NCI-H345 treated with DMSO at 0.1 percent for 48 hours (cell line): Measurements from ENCODE around the gene CHAF1A.

ENCODE experiments used
- DNase-seq: peaks from one replicate; lab custom pipeline; 2025; ENCODE audit not compliant: unreplicated experiment; lab: John Stamatoyannopoulos, UW

CHAF1A gene

DNA sequence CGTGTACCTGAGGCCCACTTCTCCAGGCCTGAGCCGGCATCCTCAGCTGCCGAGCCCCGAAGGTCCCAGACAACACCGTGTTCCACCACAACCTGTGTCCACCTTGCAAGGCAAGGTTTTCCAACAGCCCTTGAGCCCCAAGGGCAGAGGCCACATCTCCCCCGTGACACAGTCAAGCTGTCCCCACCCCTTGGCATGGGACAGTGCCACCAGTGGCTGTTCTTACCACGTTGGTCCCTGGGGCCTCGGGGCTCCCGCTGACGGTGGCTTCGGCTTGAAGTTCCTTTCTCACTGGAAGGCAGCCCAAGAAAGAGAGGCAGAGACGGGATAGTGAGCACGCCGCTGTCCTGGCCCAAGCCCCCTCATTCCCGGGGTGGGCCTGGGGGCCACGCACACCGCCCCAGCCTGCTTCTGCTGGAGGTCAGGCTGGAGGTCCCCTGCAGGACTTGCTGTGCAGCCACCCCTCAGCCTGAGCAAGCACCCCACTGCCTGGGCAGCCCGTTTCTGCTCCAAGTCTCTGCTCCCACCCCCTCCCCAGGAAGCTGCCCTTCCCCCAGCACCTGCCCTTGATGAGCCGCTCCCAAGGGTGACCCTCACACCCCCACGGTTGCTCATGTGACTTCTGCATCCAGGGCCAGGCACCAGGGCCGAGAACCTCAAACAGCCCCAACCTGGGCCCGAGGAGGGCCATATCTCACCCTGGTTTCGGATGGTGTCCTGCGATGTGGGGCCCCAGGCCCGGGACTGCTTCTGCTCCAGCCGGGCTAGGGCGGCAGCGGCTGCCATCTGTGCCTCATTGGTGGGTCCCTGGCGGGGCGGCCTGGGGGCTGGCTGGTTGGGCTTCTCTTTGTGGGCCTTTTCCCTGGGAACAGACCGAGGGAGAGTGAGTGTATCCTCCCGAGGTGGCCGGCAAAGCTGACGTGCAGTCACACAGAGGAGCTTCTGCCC, 51.1 kb downstream of the CHAF1A start:
- no peak for DNase-seq

DNA sequence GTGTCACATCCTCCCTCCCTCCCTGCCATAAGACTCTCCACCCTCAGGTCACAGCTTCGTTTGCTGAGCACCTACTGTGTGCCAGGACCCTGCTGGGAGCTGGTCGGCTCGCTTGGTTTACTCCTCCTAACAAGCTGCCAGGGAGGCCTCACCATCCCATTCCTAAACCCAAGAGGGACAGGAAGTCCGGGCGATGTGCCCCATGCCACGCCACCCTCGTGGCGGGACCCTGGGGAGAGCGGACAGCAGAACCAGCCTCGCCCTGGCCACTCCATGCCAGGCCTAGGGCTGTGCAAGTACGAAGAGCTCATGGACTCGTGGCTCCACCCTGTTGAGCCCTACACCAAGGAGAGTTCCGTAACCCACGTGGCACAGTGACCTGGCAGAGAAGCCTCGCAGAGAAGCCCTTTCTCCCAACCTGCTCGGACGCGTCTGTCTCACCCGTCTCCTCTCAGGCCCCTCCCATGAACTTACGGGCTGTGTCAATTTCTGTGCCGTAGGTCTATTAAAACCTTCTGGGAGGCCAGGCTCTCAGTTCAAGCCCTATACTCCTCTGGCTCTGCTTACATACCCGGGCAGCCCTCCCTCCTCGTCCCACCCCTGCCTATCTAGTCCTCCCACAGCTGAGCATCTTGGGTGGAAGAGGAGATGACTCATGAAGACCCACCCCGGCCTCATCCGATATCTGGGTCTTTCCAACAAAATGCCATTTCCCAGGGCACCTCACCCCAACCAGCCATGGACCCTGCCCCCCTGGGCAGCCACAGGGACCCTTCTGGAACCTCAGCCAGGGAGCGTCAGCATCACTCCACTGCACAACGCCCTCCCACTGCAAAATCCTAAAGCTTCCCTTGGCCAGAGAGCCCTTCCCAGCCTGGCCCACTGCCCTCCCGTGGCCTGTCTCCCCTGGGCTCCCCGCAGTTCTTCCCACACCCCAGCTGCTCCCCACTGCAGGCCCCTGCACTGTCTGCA, 52.6 kb downstream of the CHAF1A start:
- DNase-seq = no peak

DNA sequence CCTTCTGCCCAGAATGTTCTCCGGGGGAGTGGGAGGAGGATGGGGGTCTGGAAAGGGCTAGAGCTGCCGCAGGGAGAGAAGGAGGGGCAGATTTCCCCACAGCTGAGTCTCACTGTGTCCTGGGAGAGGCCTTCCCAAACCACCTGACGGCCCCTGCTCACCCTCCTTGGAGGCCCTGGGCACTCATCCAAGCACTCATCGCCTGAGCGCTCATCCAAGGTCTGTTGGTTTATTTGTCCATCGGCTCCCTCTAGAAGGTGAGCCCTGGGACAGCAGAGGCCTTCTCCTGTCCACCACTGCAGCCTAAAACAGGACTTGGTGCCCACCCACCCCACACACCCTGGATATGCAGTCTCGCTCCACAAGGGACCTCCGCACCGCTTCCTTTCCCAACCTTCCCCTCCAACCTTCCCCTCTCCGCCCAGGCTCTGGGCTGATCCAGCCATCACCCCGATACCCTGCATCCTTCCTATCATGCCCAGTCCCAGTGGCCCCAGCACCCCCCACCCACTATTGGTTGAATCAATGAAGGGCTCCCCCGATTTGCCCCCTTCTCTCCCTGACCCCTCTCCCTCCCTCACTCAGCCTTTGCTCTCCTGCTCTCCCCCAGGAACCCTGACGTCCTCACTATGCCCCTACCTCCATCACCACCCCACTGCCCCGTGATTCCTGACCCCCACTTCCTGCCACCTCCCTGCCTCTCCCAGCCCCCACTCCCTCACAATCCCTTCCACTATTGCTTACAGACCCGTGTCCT, 53.5 kb downstream of the CHAF1A start:
- no peak for DNase-seq

DNA sequence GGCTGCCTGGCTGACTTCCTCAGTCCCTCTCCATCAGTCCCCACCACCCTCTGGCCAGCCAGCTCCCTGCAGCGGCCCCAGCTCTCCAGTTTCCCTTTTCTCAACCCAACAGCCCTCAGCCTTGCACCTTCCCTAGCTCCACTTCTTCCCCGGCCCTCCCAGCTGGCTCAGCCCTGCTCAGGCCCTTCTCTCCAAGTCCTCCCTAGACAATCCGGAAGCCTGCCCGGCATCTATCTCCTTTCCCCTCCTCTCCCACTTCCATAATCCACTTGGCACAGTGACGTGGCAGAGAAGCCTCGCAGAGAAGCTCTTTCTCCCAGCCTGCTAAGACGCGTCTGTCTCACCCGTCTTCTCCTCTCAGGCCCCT, 54.0 kb downstream of the CHAF1A start:
- DNase-seq = no peak

DNA sequence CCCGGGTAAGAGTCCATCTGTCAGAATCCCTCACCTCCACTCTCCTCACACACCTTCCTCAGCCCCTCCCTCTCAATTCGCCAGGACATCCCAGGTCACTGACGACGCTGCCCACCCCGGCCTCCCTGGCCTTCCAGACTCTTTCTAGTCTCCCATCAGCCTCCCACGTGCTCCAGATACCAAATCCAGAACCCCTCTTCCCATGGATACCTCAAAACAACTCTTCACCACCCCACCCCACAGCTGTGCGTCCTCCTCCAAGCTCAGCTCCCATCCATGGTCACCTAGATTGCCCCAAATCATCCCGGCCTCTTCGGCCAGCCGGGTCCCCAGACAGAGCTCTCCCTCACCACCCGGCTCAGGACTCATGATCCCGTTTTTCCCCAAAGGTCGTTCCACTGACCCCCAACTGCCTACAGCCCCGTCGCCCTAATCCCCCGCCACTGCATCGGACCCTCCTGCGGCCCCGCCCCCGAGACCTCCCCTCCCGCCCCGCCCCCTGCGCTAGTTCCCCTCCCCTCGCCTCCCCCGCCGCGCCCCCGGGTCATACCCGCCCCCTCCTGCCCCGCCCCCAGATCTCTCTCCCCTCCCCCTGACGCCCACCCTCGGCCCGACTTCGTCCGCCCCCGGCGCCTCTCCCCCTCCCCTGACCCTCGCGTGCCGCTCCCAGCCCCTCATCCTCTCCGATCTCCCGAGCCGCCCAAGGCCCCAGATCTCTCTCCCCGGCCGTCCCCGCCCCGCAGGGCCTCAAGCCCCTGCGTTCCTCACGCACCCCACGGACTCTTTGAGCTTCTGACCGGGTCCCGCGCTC, 54.6 kb downstream of the CHAF1A start:
- peak; percentile 42 for DNase-seq

DNA sequence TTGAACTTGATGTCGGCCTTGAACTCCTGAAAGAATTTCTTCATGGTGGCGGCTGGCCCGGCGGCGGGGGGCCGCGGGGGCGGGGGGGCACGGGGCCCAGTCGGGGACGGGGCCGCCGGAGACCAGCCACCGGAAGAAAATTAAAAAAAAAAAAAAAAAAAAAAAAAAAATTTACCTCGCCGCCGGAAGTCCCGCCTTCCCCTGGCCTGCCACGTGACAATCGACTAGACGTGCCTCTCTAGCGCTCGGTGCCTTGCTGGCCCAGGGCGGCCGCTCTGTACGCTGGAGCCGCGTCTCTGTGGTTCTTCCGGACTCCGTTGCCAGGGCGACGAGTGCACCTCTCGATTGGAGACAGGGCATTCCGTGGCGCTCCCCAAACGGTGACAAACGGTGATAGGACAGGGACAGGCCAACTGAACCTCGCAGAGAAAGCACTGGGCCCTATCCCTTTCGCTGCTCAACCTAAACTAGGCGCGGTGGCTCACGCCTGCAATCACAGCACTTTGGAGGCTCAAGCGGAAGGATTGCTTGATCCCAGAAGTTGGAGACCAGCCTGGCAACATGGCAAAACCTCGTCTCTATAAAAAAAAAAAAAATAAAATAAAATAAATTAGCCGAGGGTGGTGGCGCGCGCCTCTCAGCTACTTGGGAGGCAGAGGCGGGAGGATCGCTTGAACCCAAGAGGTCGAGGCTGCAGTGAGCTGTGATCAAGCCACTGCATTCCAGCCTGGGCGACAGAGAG, 55.4 kb downstream of the CHAF1A start, which contains the start of gene UBXN6:
TSS of gene UBXN6 (minus strand) at position 141 of the 742 bp plus-strand sequence. CDS start at position 44, 97 bp downstream.
- DNase-seq = peak; percentile 94

DNA sequence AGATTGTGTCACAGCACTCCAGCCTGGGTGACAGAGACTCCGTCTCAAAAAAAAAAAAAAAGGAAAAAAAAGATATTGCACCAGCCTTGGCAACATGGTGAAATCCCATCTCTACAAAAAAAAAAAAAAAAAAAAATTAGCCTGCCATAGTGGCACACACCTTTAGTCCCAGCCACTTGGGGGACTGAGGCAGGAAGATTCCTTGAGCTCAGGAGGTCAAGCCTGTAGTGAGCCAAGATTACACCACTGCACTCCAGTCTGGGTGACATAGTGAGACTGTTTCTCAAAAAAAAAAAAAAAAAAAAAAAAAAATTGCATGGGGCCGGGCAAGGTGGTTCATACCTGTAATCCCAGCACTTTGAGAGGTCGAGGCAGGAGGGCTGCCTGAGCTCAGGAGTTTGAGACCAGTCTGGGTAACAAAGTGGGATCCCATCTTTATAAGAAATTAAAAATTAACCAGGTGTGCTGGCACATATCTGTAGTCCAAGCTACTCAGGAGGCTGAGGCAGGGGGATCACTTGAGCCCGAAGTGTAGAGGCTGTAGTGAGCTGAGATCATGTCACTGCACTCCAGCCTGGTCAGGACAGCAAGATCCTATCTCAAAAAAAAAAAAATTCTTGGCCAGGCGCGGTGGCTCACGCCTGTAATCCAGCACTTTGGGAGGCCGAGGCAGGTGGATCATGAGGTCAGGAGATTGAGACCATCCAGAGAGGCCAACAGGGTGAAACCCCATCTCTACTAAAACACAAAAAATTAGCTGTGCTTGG, 62.6 kb downstream of the CHAF1A start:
- no peak for DNase-seq

DNA sequence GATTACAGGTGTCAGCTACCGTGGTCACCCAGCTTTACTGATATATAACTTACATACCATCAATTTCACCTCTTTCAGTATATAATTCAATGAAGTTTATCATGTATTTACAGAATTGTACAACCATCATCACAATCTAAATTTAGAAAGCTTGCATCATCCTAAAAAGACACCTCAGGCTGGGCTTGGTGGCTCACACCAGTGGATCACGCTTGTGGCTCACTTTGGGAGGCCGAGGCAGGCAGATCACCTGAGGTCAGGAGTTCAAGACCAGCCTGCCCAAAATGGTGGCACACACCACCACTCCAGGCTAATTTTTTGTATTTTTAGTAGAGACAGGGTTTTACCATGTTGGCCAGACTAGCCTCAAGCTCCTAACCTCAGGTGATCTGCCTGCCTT, 65.4 kb downstream of the CHAF1A start:
- no peak for DNase-seq

DNA sequence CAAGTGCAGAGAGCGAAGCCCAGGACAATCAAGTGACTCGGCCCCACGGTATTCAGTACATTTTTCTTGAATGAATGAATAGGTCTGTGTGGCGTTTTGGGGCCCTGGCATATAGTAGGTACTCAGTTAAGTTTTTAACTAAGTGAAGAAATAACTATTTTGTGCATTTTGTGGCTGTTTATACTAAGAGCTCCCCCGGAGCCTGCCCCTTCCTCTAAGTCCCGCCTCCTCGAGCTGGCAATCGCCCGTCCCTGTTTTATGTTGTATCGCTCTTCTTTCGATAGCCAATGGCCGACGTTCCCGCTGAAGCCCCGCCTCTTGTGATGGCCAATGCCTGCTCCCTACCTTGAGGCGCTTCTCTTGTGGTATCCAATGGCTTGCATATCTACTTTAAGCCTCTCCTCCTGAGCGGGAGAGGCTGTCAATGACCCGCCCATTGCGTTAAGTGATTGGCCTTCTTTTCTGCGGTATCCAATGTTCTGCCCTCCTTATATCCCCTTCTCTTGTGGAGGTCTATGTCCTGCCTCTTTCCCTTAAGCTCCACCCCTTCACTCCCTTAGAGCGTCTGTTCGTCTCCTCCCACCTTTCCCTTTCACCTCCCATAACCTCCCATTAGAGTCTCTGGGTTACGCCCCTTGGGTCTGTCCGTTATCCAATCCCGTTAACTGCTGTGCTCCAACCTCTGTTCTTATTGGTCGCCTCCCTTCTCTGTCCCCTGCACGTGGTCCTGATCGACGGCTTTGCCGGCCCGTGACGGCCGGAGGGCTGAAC, 69.1 kb downstream of the CHAF1A start:
- peak; percentile 100 for DNase-seq

DNA sequence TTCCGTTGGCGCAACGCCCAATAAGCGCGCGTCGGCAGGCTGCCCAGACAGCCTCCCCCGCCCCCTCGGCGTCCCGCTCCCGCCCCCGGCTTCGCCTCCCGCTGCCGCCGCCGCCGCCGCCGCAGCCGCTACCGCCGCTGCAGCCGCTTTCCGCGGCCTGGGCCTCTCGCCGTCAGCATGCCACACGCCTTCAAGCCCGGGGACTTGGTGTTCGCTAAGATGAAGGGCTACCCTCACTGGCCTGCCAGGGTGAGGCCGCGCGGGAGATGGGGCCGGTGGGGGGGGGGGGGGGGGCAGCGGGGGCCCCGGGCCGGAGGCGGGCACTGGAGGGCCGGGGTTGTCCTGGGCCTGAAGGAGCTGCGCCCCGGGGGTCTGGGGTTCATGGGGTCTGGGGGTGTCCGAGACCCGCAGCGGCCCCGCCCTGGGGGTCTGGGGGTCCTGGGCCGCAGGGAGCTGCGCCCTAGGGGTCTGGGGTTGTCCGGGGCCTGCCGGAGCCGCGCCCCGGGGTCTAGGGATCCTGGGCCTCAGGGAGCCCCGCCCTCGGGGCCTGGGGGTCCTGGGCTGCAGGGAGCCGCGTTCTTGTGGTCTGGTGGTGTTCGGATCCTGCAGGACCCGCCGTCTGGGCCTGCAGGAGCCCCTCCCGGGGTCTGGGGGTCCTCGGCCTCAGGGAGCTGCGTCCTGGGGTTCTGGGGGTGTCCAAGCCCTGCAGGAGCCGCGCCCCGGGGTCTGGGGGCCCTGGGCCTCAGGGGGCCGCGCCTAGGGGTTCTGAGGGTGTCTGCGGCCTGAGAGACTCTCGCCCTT, 69.9 kb downstream of the CHAF1A start, which contains the start of gene HDGFL2:
TSS of gene HDGFL2 (plus strand) at position 124 of the 801 bp plus-strand sequence. CDS start at position 178, 54 bp downstream.
- DNase-seq = no peak

DNA sequence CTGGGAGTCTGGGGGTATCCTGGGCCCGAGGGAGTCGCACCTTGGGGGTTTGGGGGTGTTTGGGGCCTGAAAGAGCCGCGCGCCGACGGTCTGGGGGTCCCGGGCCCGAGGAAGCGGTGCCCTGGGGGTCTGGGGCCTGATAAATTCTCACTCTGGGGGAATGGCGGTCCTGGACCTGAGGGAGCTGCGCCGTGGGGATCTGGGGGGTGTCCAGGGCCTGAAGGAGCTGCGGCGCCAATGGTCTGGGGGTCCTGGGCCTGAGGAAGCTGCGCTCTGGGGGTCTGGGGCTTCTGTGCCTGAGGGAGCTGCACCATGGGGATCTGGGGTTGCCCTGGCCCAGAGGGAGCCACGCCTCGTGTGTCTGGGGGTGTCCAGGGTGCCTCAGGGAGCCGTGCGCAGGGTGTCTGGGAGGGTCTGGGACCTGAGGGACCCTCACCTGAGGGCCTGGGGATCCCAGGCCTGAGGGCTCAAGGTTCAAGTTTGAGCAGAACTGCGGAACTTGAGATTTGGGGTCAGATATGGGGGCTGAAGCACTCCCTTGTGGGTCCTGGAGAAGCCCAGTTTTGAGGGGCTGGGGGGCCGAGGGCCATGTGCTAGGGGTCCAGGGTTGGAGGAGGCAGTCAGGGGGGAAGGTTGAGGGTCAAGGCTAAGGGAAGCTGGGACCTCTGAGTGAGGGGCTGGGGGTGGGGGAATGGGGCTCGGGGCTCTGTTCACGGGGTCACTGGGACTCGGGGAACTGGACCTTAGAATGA, 70.7 kb downstream of the CHAF1A start:
- no peak for DNase-seq

DNA sequence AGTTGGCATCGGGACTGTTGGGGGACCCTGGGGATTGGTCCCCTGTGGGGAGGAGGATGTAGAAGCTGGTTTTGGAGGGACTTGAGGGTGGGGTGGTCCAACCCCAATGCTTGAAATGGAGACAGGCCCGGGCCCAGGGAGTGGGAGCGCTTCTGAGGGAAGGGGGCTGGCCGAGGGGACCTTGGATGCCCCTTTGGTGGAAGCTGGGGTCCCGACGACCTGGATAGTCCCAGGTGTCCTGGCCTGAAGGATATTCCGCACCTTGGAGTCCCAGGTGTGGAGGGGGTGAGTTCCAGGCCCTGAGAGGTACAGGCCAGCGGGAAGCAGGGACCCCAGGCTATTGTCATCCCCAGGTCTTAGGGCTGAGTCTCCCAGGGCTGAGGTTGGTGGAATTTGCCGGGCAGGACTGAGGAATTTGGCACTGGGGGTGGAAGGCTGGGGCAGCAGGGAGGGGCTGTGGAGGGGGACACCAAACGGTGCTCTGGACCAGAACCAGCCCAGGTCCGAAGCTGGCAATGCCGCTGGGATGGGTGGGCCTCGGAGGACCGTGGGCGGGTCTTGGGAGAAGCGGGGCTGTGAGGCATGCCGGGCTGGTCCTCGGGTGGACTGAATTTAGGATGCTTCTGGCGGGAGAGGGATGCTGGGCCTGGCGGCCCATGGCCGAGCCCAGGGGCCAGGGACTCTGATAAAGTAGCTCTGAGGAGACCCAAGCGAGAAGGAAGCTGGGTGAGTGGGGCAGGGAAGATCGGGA, 71.5 kb downstream of the CHAF1A start:
- DNase-seq = no peak

DNA sequence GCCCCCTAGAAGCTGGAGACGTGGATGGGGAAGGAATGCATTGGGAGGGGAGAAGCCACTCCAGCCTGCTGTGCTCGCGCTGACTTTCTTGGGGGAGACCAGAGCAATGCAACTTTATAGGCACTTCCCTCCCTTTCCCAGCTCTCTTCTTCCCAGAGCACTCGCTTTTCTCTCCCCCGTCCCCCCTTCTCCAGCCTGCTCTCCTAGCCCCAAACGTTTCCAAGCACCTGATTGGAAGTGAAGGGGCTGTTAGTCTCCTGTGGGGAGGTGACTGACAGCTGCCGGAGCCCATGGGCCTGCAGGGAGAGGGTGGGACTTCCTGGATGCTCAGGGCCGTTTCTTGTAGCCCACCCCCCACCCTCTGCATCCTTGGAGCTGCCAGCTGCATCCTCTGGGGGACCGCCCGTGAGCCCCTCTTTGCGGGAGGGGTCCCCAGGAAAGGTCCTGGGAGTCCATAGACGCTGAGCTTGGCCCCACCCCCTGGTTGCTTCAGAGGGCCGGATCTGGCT, 72.1 kb downstream of the CHAF1A start:
- no peak for DNase-seq

DNA sequence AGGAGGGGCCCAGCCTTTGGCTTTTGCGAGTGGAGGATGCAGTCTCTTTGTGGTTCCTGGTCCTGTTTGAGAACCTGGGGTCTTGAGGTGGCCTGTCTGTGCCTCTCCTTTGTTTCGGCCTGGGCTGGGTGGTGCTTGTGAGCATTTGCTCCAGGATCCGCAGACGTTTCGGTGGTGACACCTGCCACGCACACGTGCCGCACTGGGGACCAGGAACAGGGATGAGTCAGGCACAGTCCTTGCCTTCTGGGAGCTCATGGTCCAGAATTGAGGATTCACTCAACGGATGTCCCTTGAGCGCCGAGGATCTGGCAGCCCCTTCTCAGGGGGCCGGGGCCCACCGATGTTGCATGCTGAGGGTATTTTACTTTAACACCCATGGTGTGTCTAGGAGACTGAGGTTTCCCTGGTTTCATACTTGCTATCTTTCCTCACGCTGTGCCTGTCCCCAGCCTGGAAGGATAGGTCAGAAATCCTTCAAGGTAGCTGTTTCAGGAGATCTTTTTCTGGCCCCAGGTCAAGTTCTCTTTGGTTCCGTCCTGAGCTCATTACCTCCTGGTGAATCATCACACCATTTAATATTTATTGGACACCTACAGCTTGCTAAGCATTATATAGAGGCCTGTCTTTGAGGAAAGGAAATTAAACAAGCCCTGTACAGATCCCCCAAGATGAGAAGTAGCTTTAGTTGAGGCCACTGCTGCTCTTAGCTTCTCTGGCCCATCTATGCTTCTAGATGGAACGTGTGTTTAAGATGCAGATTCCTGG, 74.8 kb downstream of the CHAF1A start:
- DNase-seq = no peak
